Kidney (tissue), 14 donors: ENCODE data around the gene DDX39A. TPM values are rescaled to one million over a fixed set of nuclear protein-coding genes. Genes with fewer than 3 reads are reported as not detected.

Source experiments
- DNase-seq, 5 donors: peaks; one replicate each; pipeline ENCODE4 v3.0.0-alpha.2; 2013 to 2020
- FAIRE-seq: peaks from 2 replicates; lab custom pipeline; 2012; peaks lifted over from hg19 to GRCh38; lab: Jason Lieb, UNC
- H3K27ac ChIP-seq, 2 donors: one replicate each; pipeline ENCODE4 v1.7.0; 2013; ENCODE audit warnings: low read depth in 2 of 2, low read length in 2 of 2, inconsistent platforms in 1 of 2
- H3K27me3 ChIP-seq: one replicate; pipeline ENCODE4 v1.7.1; 2013; ENCODE audit warnings: low read length, inconsistent platforms; ENCODE audit not compliant: control insufficient read depth, insufficient read depth
- H3K36me3 ChIP-seq, 3 donors: one replicate each; pipeline versions ENCODE4 v1.7.0 to v1.7.1; 2013; ENCODE audit warnings: low read length in 3 of 3, control low read depth in 1 of 3, inconsistent platforms in 1 of 3; ENCODE audit not compliant: insufficient read depth in 3 of 3, control insufficient read depth in 2 of 3
- H3K4me1 ChIP-seq, 3 donors: one replicate each; pipeline versions ENCODE4 v1.7.0 to v1.7.1; 2013; ENCODE audit warnings: low read length in 3 of 3, inconsistent platforms in 1 of 3, low read depth in 1 of 3; ENCODE audit not compliant: control insufficient read depth in 2 of 3, insufficient read depth in 2 of 3
- H3K4me3 ChIP-seq, 3 donors: one replicate each; pipeline versions ENCODE4 v1.7.0 to v1.8.1; 2013; ENCODE audit warnings: low read length in 3 of 3, control low read depth in 1 of 3, inconsistent platforms in 1 of 3
- H3K9ac ChIP-seq, 3 donors: one replicate each; pipeline versions ENCODE4 v1.7.0 to v1.7.1; 2013; ENCODE audit warnings: low read length in 3 of 3, control low read depth in 1 of 3, inconsistent platforms in 1 of 3
- H3K9me3 ChIP-seq, 3 donors: one replicate each; pipeline versions ENCODE4 v1.7.0 to v1.7.1; 2013; ENCODE audit warnings: low read length in 3 of 3, control low read depth in 1 of 3, inconsistent platforms in 1 of 3; ENCODE audit not compliant: control insufficient read depth in 2 of 3, insufficient read depth in 1 of 3
- CTCF ChIP-seq: IDR thresholded peaks from 3 replicates; pipeline ENCODE4 v1.5.1; 2012; ENCODE audit warnings: mild to moderate bottlenecking, moderate library complexity, borderline replicate concordance; ENCODE audit not compliant: insufficient read depth; ENCODE audit errors: extremely low read depth
- intact Hi-C: fragments of 100-400 bp; cut with DNase I; formaldehyde crosslinking; loops from one replicate; pipeline ENCODE4 v1.11.1; 2022
- polyA plus RNA-seq: library from polyadenylated mRNA; stranded (reverse); fragments of 350-450 nt; fragmentation: Illumina TruSeq; extraction: RNeasy Lipid Tissue Mini Kit (QIAGEN cat#74804); gene quantifications from one replicate; pipeline ENCODE4 v1.2.3, GENCODE V29; 2014; ENCODE audit warnings: low read depth, low replicate concordance; ENCODE audit not compliant: insufficient read depth
- total RNA-seq: library from RNA; stranded (reverse); fragmentation: NEBNext Ultra II Directional; extraction: Animal tissue kit (Norgen Biotek cat#: 25700); gene quantifications from one replicate; pipeline ENCODE4 v1.2.1, GENCODE V29; 2021
- donor health status: control.
- donor health status: control.
- donor health status: control.
- donor health status: control.
- donor health status: control.
- donor health status: DM: yes; HTN: yes; CAD: no.
- donor health status: Normal renal cell carcinoma (clear cell type).

The DDX39A gene
- total and polyA plus RNA-seq, 2 donors from 2014 or later: 35.6 to 53.8 TPM

- no peak for TF ChIP-seq CTCF
- H3K9ac ChIP-seq: no peak overlapping the region
- no peaks in the 10 kb centered on the region for H3K27me3 ChIP-seq
- FAIRE-seq (no peak), DNase-seq (no peak)
- intact Hi-C loops: no loop called here
- peaks cover 0 to 21% (median 0%) of the 10 kb centered on the region in 3 donors for H3K4me1 ChIP-seq
- no peak overlapping the region for H3K27ac ChIP-seq
- no peak overlapping the region for H3K4me3 ChIP-seq
- H3K9me3 ChIP-seq: no peaks in the 10 kb centered on the region
- H3K36me3 ChIP-seq: peaks cover 5 to 35% (median 14%) of the 10 kb centered on the region in 3 donors
Measured at GRCh38 chr19:14412996-14413692, 6.0 kb downstream of the DDX39A start.

GRCh38 chr19:14412324-14412995, 6.7 kb downstream of the DDX39A start:
- Histone ChIP-seq H3K9ac (no peak overlapping the region), H3K27ac (no peak overlapping the region), H3K36me3 (peaks cover 5 to 37% (median 14%) of the 10 kb centered on the region in 3 donors), H3K9me3 (no peaks in the 10 kb centered on the region), H3K4me3 (no peak overlapping the region), H3K27me3 (no peaks in the 10 kb centered on the region), H3K4me1 (peaks cover 0 to 21% (median 0%) of the 10 kb centered on the region in 3 donors)
- no peak for FAIRE-seq
- DNase-seq: no peak
- no peak for TF ChIP-seq CTCF
- intact Hi-C loops: no loop called here

GRCh38 chr19:14411938-14412245, 7.2 kb downstream of the DDX39A start:
- H3K4me1 ChIP-seq: peaks cover 0 to 20% (median 0%) of the 10 kb centered on the region in 3 donors
- no peak overlapping the region for H3K9ac ChIP-seq
- no peaks in the 10 kb centered on the region for H3K9me3 ChIP-seq
- DNase-seq (no peak), FAIRE-seq (no peak)
- intact Hi-C loops: no loop called here
- peaks cover 5 to 37% (median 14%) of the 10 kb centered on the region in 3 donors for H3K36me3 ChIP-seq
- no peaks in the 10 kb centered on the region for H3K27me3 ChIP-seq
- no peak overlapping the region for H3K4me3 ChIP-seq
- TF ChIP-seq CTCF: no peak
- H3K27ac ChIP-seq: no peak overlapping the region
